ENCODE data around the gene RNF169. TPM values are rescaled to one million over a fixed set of nuclear protein-coding genes. Genes with fewer than 3 reads are reported as not detected.

The RNF169 gene
- total and polyA plus RNA-seq, 2 of the 13 experiments (the other 11 are each of a cell fraction or from before 2014, with no cell fraction given): 5.3 to 14.2 TPM

DNA sequence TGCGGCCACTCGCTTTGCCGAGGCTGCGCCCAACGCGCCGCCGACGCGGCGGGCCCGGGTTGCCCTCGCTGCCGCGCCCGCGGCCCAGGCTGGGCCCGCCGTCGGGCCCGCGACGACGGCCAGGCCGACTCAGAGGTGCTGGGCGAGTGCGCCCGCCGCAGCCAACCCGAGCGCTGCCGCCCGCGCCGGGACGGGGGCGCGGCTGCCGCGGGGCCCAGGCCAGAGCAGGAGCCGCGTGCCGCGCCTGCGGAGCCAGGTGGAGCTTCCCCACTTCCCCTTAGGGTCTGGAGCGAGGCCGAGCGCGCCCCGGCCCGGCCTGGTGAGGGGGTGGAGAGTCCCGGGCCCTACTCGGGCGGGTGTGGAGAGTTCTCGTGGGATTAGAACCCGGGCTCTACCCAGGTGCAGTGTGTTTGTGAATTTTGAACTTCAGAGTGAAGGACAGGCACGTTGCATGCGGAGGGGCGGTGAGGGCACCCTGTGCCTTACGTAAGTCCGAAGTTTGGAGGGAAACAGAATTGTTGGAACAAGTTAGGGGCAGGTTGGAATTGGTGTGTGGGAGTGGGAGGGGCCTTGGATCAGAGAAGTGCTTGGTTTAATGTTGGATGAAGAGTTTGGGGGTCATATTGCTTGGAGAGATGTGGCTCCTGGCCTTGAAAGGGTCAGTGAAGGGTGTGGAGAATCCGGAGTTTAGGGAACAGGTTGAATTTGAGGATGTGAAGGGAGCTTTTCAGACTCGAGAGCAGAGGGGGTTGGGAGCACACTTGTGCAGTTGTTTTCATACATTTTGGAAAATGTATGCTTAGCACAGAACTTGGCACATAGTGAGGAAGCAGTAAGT lies 697 bp downstream of the RNF169 start (continued):
- TF ChIP-seq ZNF160 (CRISPR knock-in tag; IDR thresholded peaks at IDR 0.05) (0 out of 2 replicates have a peak, but pooled peaks have one; percentile 49), HCFC1 (IDR thresholded peaks at IDR 0.05; ENCODE audit: low read depth, low read length) (no peak), MED8 (CRISPR knock-in tag; IDR thresholded peaks at IDR 0.05; ENCODE audit: insufficient replicate concordance) (peak; percentile 45), ZNF260 (CRISPR knock-in tag; IDR thresholded peaks at IDR 0.05; ENCODE audit: borderline replicate concordance, low read depth) (no peak), TEAD3 (CRISPR knock-in tag; optimal IDR thresholded peaks at IDR 0.05; ENCODE audit: borderline replicate concordance) (peak; percentile 34), FOXM1 (CRISPR knock-in tag; IDR thresholded peaks at IDR 0.05) (no peak), CHD2 (IDR thresholded peaks at IDR 0.05; ENCODE audit: low read depth, low read length) (peak; percentile 78), ZNF12 (CRISPR knock-in tag; IDR thresholded peaks at IDR 0.05) (peak; percentile 76), RBM39 (IDR thresholded peaks at IDR 0.05; ENCODE audit: low read depth, low read length, poor library complexity, severe bottlenecking) (peak; percentile 71), ZNF20 (CRISPR knock-in tag; IDR thresholded peaks at IDR 0.05) (peak; percentile 91; the same call in 1 of the 2 replicates), NR2F1 (CRISPR knock-in tag; IDR thresholded peaks at IDR 0.05) (no peak), U2AF1 (optimal IDR thresholded peaks at IDR 0.05; ENCODE audit: low read depth, low read length) (no peak), TAF1 (CRISPR knock-in tag; IDR thresholded peaks at IDR 0.05) (peak; percentile 32), KLF16 (CRISPR knock-in tag; IDR thresholded peaks at IDR 0.05) (peak in 1 of 2 experiments; percentile 87; a peak in 2 of 4 replicates)
- TF ChIP-seq, protein P1, sequence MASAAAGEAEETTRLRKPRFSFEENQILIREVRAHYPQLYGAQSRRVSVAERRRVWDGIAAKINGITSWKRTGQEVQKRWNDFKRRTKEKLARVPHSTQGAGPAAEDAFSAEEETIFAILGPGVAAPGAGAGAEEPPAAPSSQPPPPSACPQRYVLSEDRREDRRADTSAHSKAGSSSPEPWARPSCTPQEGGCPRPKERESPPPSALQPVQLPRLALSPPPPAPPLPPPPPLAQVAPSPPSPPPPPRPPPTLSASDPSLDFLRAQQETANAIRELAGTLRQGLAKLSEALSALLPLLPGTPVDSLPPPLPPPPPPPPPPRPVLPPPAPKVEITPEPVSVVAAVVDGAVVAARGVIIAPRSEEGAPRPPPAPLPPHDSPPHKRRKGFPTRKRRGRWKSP (CRISPR knock-in tag; IDR thresholded peaks at IDR 0.05): peak; percentile 46; the same call in 1 of the 2 replicates
- TF ChIP-seq, protein P2, sequence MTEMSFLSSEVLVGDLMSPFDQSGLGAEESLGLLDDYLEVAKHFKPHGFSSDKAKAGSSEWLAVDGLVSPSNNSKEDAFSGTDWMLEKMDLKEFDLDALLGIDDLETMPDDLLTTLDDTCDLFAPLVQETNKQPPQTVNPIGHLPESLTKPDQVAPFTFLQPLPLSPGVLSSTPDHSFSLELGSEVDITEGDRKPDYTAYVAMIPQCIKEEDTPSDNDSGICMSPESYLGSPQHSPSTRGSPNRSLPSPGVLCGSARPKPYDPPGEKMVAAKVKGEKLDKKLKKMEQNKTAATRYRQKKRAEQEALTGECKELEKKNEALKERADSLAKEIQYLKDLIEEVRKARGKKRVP (CRISPR knock-in tag; IDR thresholded peaks at IDR 0.05): peak in 1 of 2 experiments; percentile 30; a peak in 1 of 4 replicates
- TF ChIP-seq, protein P3, sequence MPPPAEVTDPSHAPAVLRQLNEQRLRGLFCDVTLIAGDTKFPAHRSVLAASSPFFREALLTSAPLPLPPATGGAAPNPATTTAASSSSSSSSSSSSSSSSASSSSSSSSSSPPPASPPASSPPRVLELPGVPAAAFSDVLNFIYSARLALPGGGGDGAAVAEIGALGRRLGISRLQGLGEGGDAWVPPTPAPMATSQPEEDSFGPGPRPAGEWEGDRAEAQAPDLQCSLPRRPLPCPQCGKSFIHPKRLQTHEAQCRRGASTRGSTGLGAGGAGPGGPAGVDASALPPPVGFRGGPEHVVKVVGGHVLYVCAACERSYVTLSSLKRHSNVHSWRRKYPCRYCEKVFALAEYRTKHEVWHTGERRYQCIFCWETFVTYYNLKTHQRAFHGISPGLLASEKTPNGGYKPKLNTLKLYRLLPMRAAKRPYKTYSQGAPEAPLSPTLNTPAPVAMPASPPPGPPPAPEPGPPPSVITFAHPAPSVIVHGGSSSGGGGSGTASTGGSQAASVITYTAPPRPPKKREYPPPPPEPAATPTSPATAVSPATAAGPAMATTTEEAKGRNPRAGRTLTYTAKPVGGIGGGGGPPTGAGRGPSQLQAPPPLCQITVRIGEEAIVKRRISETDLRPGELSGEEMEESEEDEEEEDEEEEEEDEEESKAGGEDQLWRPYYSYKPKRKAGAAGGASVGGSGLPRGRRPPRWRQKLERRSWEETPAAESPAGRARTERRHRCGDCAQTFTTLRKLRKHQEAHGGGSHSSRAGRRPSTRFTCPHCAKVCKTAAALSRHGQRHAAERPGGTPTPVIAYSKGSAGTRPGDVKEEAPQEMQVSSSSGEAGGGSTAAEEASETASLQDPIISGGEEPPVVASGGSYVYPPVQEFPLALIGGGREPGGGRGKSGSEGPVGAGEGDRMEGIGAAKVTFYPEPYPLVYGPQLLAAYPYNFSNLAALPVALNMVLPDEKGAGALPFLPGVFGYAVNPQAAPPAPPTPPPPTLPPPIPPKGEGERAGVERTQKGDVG (CRISPR knock-in tag; IDR thresholded peaks at IDR 0.05; ENCODE audit: borderline replicate concordance): no peak
- TF ChIP-seq, protein P4, sequence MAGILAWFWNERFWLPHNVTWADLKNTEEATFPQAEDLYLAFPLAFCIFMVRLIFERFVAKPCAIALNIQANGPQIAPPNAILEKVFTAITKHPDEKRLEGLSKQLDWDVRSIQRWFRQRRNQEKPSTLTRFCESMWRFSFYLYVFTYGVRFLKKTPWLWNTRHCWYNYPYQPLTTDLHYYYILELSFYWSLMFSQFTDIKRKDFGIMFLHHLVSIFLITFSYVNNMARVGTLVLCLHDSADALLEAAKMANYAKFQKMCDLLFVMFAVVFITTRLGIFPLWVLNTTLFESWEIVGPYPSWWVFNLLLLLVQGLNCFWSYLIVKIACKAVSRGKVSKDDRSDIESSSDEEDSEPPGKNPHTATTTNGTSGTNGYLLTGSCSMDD (CRISPR knock-in tag; IDR thresholded peaks at IDR 0.05): peak; percentile 62; the same call in 1 of the 2 replicates
- TF ChIP-seq, protein P5, sequence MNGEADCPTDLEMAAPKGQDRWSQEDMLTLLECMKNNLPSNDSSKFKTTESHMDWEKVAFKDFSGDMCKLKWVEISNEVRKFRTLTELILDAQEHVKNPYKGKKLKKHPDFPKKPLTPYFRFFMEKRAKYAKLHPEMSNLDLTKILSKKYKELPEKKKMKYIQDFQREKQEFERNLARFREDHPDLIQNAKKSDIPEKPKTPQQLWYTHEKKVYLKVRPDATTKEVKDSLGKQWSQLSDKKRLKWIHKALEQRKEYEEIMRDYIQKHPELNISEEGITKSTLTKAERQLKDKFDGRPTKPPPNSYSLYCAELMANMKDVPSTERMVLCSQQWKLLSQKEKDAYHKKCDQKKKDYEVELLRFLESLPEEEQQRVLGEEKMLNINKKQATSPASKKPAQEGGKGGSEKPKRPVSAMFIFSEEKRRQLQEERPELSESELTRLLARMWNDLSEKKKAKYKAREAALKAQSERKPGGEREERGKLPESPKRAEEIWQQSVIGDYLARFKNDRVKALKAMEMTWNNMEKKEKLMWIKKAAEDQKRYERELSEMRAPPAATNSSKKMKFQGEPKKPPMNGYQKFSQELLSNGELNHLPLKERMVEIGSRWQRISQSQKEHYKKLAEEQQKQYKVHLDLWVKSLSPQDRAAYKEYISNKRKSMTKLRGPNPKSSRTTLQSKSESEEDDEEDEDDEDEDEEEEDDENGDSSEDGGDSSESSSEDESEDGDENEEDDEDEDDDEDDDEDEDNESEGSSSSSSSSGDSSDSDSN (CRISPR knock-in tag; IDR thresholded peaks at IDR 0.05): peak; percentile 86; the same call in 1 of the 2 replicates

Measured in HepG2 (cell line).